Fibroblast of lung (primary cell): ENCODE results near the gene LGALS7.

ENCODE experiments used
- CTCF ChIP-seq, 2 donors: IDR thresholded peaks in 1 of 2; conservative IDR thresholded peaks in 1 of 2; 1 replicate in 1 of 2; 2 replicates in 1 of 2; pipeline ENCODE4 v1.5.1; 2011 to 2012; ENCODE audit warnings: low read length in 2 of 2, control low read depth in 1 of 2, inconsistent platforms in 1 of 2, low read depth in 1 of 2, mild to moderate bottlenecking in 1 of 2
- EZH2 ChIP-seq: IDR thresholded peaks from 2 replicates; pipeline ENCODE4 v1.5.1; 2012; ENCODE audit warnings: low read length, control low read depth, mild to moderate bottlenecking; ENCODE audit errors: missing control alignments

DNA sequence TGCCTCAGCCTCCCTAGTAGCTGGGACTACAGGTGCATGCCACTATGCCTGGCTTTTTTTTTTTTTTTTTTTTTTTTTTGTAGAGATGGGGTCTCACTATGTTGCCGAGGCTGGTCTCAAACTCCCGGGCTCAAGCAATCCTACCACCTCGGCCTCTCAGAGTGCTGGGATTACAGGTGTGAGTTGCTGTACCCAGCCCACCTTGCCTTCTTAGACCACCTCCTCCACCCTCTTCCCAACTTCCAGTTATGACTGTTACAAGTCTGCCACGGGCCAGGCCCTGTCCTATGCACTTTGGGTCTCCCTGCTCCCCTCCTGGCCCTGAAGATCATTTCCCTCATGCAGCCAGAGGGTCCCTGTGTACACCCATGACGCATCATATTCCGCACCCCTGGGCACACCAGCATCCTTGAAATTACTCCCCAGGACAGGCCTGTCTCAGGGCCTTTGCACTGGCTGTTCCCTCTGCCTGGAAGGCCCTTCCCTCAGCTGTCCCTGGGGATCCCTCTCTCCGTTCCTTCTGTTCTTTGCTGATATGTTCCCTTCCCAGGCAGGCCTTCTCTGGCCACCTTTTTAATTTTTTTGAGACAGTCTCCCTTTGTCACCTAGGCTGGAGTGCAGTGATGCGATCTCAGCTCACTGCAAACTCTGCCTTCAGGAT is 36.4 kb upstream of the LGALS7 start:
- TF ChIP-seq CTCF (conservative IDR thresholded peaks at IDR 0.05 in 1 of 2, IDR thresholded peaks at IDR 0.05 in 1 of 2; ENCODE audit: low read depth in 1 of 2, low read length in 2 of 2) (no peak), EZH2 (no peak)
